HEK293 (cell line): ENCODE results near the gene SH3GL1.

ENCODE experiments used
- CTCF ChIP-seq: fragments of 450-650 bp; formaldehyde crosslinking; IDR thresholded peaks from 2 replicates; pipeline ENCODE4 v1.5.1; 2016; ENCODE audit warnings: missing biosample characterization, missing genetic modification characterization
- HOXA7 ChIP-seq: sonication (generic); formaldehyde crosslinking; IDR thresholded peaks from 2 replicates; pipeline ENCODE4 v1.8.1; 2022; ENCODE audit warnings: missing genetic modification reagents, borderline replicate concordance
- HOXD13 ChIP-seq: sonication (generic); formaldehyde crosslinking; IDR thresholded peaks from 2 replicates; pipeline ENCODE4 v1.8.0; 2022; ENCODE audit warnings: missing genetic modification reagents, borderline replicate concordance
- KLF1 ChIP-seq: fragments of 450-650 bp; formaldehyde crosslinking; IDR thresholded peaks from 2 replicates; pipeline ENCODE4 v1.5.1; 2016; ENCODE audit warnings: missing biosample characterization, missing genetic modification characterization
- PATZ1 ChIP-seq: fragments of 450-650 bp; formaldehyde crosslinking; IDR thresholded peaks from 2 replicates; pipeline ENCODE4 v1.5.1; 2016; ENCODE audit warnings: missing biosample characterization, missing genetic modification characterization
- PRDM10 ChIP-seq: fragments of 450-650 bp; formaldehyde crosslinking; IDR thresholded peaks from 2 replicates; pipeline ENCODE4 v1.5.1; 2016; ENCODE audit warnings: missing biosample characterization, missing genetic modification characterization
- PRDM4 ChIP-seq: fragments of 450-650 bp; formaldehyde crosslinking; IDR thresholded peaks from 2 replicates; pipeline ENCODE4 v1.5.1; 2017; ENCODE audit warnings: missing biosample characterization, missing genetic modification characterization
- RBAK ChIP-seq: fragments of 450-650 bp; formaldehyde crosslinking; IDR thresholded peaks from 2 replicates; pipeline ENCODE4 v1.5.1; 2016; ENCODE audit warnings: missing biosample characterization, missing genetic modification characterization
- SP2 ChIP-seq: fragments of 450-650 bp; formaldehyde crosslinking; IDR thresholded peaks from 2 replicates; pipeline ENCODE4 v1.5.1; 2016; ENCODE audit warnings: missing biosample characterization, missing genetic modification characterization
- SP7 ChIP-seq: fragments of 450-650 bp; formaldehyde crosslinking; IDR thresholded peaks from 2 replicates; pipeline ENCODE4 v1.5.1; 2016; ENCODE audit warnings: missing biosample characterization, missing genetic modification characterization
- ZBTB48 ChIP-seq: fragments of 450-650 bp; formaldehyde crosslinking; IDR thresholded peaks from 2 replicates; pipeline ENCODE4 v1.5.1; 2016; ENCODE audit warnings: missing biosample characterization, missing genetic modification characterization
- ZBTB49 ChIP-seq: fragments of 450-650 bp; formaldehyde crosslinking; IDR thresholded peaks from 2 replicates; pipeline ENCODE4 v1.5.1; 2016; ENCODE audit warnings: missing biosample characterization, missing genetic modification characterization, low read depth
- ZFHX2 ChIP-seq: fragments of 450-650 bp; formaldehyde crosslinking; conservative IDR thresholded peaks from 2 replicates; pipeline ENCODE4 v1.5.1; 2016; ENCODE audit warnings: missing biosample characterization, missing genetic modification characterization
- ZIC2 ChIP-seq: fragments of 450-650 bp; formaldehyde crosslinking; IDR thresholded peaks from 2 replicates; pipeline ENCODE4 v1.5.1; 2016; ENCODE audit warnings: missing biosample characterization, missing genetic modification characterization
- ZNF10 ChIP-seq: fragments of 450-650 bp; formaldehyde crosslinking; IDR thresholded peaks from 2 replicates; pipeline ENCODE4 v1.5.1; 2017; ENCODE audit warnings: missing biosample characterization, missing genetic modification characterization
- ZNF121 ChIP-seq: fragments of 450-650 bp; formaldehyde crosslinking; IDR thresholded peaks from 2 replicates; pipeline ENCODE4 v1.5.1; 2016; ENCODE audit warnings: missing biosample characterization, missing genetic modification characterization
- ZNF23 ChIP-seq: fragments of 450-650 bp; formaldehyde crosslinking; IDR thresholded peaks from 2 replicates; pipeline ENCODE4 v1.5.1; 2016; ENCODE audit warnings: missing biosample characterization, missing genetic modification characterization, borderline replicate concordance
- ZNF24 ChIP-seq: fragments of 450-650 bp; formaldehyde crosslinking; IDR thresholded peaks from 2 replicates; pipeline ENCODE4 v1.5.1; 2016; ENCODE audit warnings: missing biosample characterization, missing genetic modification characterization
- ZNF394 ChIP-seq: fragments of 450-650 bp; formaldehyde crosslinking; IDR thresholded peaks from 2 replicates; pipeline ENCODE4 v1.5.1; 2016; ENCODE audit warnings: missing biosample characterization, missing genetic modification characterization, mild to moderate bottlenecking, moderate library complexity, borderline replicate concordance
- ZNF426 ChIP-seq: fragments of 450-650 bp; formaldehyde crosslinking; IDR thresholded peaks from 2 replicates; pipeline ENCODE4 v1.5.1; 2017; ENCODE audit warnings: missing biosample characterization, missing genetic modification characterization, mild to moderate bottlenecking, inconsistent platforms, moderate library complexity
- ZNF544 ChIP-seq: fragments of 450-650 bp; formaldehyde crosslinking; IDR thresholded peaks from 2 replicates; pipeline ENCODE4 v1.5.0; 2017; ENCODE audit warnings: missing biosample characterization, missing genetic modification characterization
- ZNF561 ChIP-seq: fragments of 450-650 bp; IDR thresholded peaks from 2 replicates; pipeline ENCODE4 v1.5.1; 2018; ENCODE audit warnings: missing biosample characterization, missing genetic modification characterization, borderline replicate concordance
- ZNF629 ChIP-seq: fragments of 450-650 bp; formaldehyde crosslinking; IDR thresholded peaks from 2 replicates; pipeline ENCODE4 v1.5.1; 2017; ENCODE audit warnings: missing biosample characterization, missing genetic modification characterization
- ZNF654 ChIP-seq: fragments of 450-650 bp; formaldehyde crosslinking; IDR thresholded peaks from 2 replicates; pipeline ENCODE4 v1.5.1; 2016; ENCODE audit warnings: low read depth, missing biosample characterization, missing genetic modification characterization
- ZNF670 ChIP-seq: fragments of 450-650 bp; formaldehyde crosslinking; IDR thresholded peaks from 2 replicates; pipeline ENCODE4 v1.5.1; 2016; ENCODE audit warnings: missing biosample characterization, missing genetic modification characterization, low read depth
- ZNF777 ChIP-seq: fragments of 450-650 bp; formaldehyde crosslinking; IDR thresholded peaks from 2 replicates; pipeline ENCODE4 v1.5.1; 2017; ENCODE audit warnings: missing biosample characterization, missing genetic modification characterization, borderline replicate concordance
- ZNF785 ChIP-seq: fragments of 450-650 bp; formaldehyde crosslinking; IDR thresholded peaks from 2 replicates; pipeline ENCODE4 v1.5.1; 2016; ENCODE audit warnings: missing biosample characterization, missing genetic modification characterization

Gene SH3GL1

DNA sequence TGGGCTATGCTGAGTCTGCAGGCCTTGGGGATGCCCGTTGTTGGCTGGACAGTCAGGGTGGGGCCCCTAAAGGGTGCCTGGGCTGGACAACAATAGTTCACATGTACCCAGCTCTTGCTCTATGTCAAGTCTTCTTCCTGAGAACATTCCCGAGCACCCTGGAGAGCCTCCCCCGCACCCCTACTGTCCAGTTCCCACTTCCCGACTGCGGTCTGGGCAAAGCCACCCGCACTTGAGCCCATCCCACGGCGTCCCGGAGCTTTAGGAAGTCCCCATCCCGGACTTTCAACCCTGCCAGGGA is 58.1 kb downstream of the SH3GL1 start (continued):
- TF ChIP-seq PRDM4 (tag by site-specific recombination) (no peak), SP2 (tag by site-specific recombination) (no peak), ZNF23 (tag by site-specific recombination) (no peak), KLF1 (tag by site-specific recombination) (no peak), CTCF (tag by site-specific recombination) (no peak), ZNF654 (tag by site-specific recombination) (no peak), ZNF629 (tag by site-specific recombination) (no peak), ZNF544 (tag by site-specific recombination) (no peak), HOXA7 (CRISPR knock-in tag) (no peak), RBAK (tag by site-specific recombination) (no peak), PATZ1 (tag by site-specific recombination) (peak; percentile 13; the same call in 1 of the 2 replicates), ZNF24 (tag by site-specific recombination) (no peak), ZNF777 (tag by site-specific recombination) (no peak), ZNF121 (tag by site-specific recombination) (no peak), ZBTB49 (tag by site-specific recombination) (no peak), ZNF670 (tag by site-specific recombination) (no peak), HOXD13 (CRISPR knock-in tag) (no peak), ZNF561 (no peak), ZNF426 (no peak), ZNF10 (tag by site-specific recombination) (no peak), ZFHX2 (tag by site-specific recombination) (peak; percentile 52), SP7 (tag by site-specific recombination) (peak; percentile 20; the same call in 1 of the 2 replicates), PRDM10 (tag by site-specific recombination) (peak; percentile 39; the same call in 1 of the 2 replicates), ZBTB48 (tag by site-specific recombination) (peak; percentile 71), ZNF394 (no peak), ZIC2 (peak; percentile 29; the same call in 1 of the 2 replicates), ZNF785 (no peak)
